ENCODE results near the gene HSPB8. TPM values are rescaled to one million over a fixed set of nuclear protein-coding genes. Genes with fewer than 3 reads are reported as not detected.

HSPB8 gene
- total and polyA plus RNA-seq, 2 of the 8 experiments (the other 6 are each of a cell fraction or from before 2014, with no cell fraction given): 11.7 to 28.2 TPM

- Histone ChIP-seq H3K79me2 (ENCODE audit: control insufficient read depth in 1 of 2, insufficient read depth in 2 of 2, low read length in 2 of 2) (no peaks in the 10 kb centered on the region), H3K56ac (replicated peaks; ENCODE audit: insufficient read length, low read depth, low read length) (no peak overlapping the region), H3K4ac (replicated peaks; ENCODE audit: insufficient read length, low read depth, low read length) (no peak overlapping the region), H4K91ac (replicated peaks; ENCODE audit: insufficient read length, low read length) (no peak overlapping the region), H3K23ac (ENCODE audit: insufficient read length) (no peak overlapping the region), H2AK5ac (ENCODE audit: low read depth, low read length) (no peak overlapping the region), H3K4me3 (ENCODE audit: extremely low read depth in 1 of 4, insufficient read depth in 2 of 4, low read depth in 3 of 4, low read length in 4 of 4) (no peak overlapping the region; a peak in 1 of 8 replicates), H4K5ac (ENCODE audit: insufficient read length, low read depth, low read length) (no peak overlapping the region), H2BK20ac (ENCODE audit: low read length) (0 out of 2 replicates have a peak overlapping the region, but pooled peaks have one; percentile 76), H3K79me1 (ENCODE audit: low read depth, low read length) (no peaks in the 10 kb centered on the region), H3K4me2 (ENCODE audit: insufficient read depth in 1 of 2, low read depth in 2 of 2, low read length in 2 of 2) (no peak overlapping the region), H3K27me3 (replicated peaks in 1 of 4; ENCODE audit: control insufficient read depth in 3 of 4, extremely low read depth in 1 of 4, insufficient read depth in 3 of 4, low read length in 3 of 4) (no peaks in the 10 kb centered on the region), H4K20me1 (replicated peaks in 1 of 2; ENCODE audit: control insufficient read depth in 1 of 2, insufficient read depth in 2 of 2, low read length in 2 of 2) (no peaks in the 10 kb centered on the region), H3K9me3 (ENCODE audit: insufficient read depth in 2 of 2, low read depth in 1 of 2, low read length in 1 of 2) (no peaks in the 10 kb centered on the region), H2BK15ac (ENCODE audit: low read length) (0 out of 2 replicates have a peak overlapping the region, but pooled peaks have one; percentile 10), H2AFZ (ENCODE audit: low read length) (no peak overlapping the region), H2BK5ac (ENCODE audit: low read depth, low read length) (0 out of 2 replicates have a peak overlapping the region, but pooled peaks have one; percentile 6), H3K36me3 (ENCODE audit: control insufficient read depth in 2 of 4, insufficient read depth in 4 of 4, low read length in 3 of 4) (no peaks in the 10 kb centered on the region), H3K4me1 (replicated peaks in 1 of 4; ENCODE audit: control insufficient read depth in 3 of 4, insufficient read depth in 4 of 4, low read length in 3 of 4) (peaks cover 12 to 32% (median 25%) of the 10 kb centered on the region in 4 experiments), H3K14ac (ENCODE audit: insufficient read length) (no peak overlapping the region), H3K27ac (ENCODE audit: low read depth, low read length) (no peak overlapping the region), H3K18ac (ENCODE audit: extremely low read depth, low read length) (no peak overlapping the region; the same call in 1 of the 2 replicates), H2BK12ac (ENCODE audit: low read depth, low read length) (peak overlapping the region; percentile 4; the same call in 1 of the 2 replicates), H3K9ac (replicated peaks in 1 of 4; ENCODE audit: extremely low read depth in 1 of 4, low read depth in 3 of 4, low read length in 3 of 4) (no peak overlapping the region), H3K23me2 (ENCODE audit: low read depth, low read length) (no peaks in the 10 kb centered on the region), H2BK120ac (replicated peaks; ENCODE audit: low read depth, low read length) (peak overlapping the region; percentile 19), H4K8ac (ENCODE audit: extremely low read depth, insufficient read depth, low read length) (no peak overlapping the region)
- ChIA-PET CTCF (ENCODE audit: partially characterized antibody) (interaction anchor here (0.8 to 2.4 kb wide), 9 partner anchors 13 to 240 kb away, joined by 3 to 13 read pairs (median 6); no protein-coding TSS in a partner anchor), POLR2A (ENCODE audit: partially characterized antibody) (interaction anchor here (0.9 kb wide), 1 partner anchor 20 kb away, joined by 3 read pairs; no protein-coding TSS in a partner anchor)
- 82% methylated on average over 7 of the region's 7 CpGs; no CpG with 5 or more reads in 1 of the 2 experiments for WGBS, 2 experiments (ENCODE audit: extremely low coverage in 1 of 2, insufficient coverage in 1 of 2, insufficient read length in 1 of 2, insufficient replicate concordance in 2 of 2, low coverage in 1 of 2, low lambda C conversion rate in 2 of 2, missing lambda C conversion rate in 1 of 2)
- DNase-seq (ENCODE audit: low read depth in 1 of 2, low spot score in 2 of 2) (no peak), FAIRE-seq (no peak)
- TF ChIP-seq POU5F1 (IDR thresholded peaks at IDR 0.05; ENCODE audit: low read depth, low read length) (no peak), POLR2A (IDR thresholded peaks at IDR 0.05; ENCODE audit: control extremely low read depth in 1 of 2, low read depth in 2 of 2, low read length in 2 of 2) (no peak), YY1 (IDR thresholded peaks at IDR 0.05; ENCODE audit: low read depth, low read length) (no peak), SUZ12 (IDR thresholded peaks at IDR 0.05; ENCODE audit: low read length) (no peak), SIX5 (IDR thresholded peaks at IDR 0.05; ENCODE audit: low read depth, low read length) (no peak), JUN (IDR thresholded peaks at IDR 0.05; ENCODE audit: low read depth, low read length) (no peak), NANOG (IDR thresholded peaks at IDR 0.05; ENCODE audit: insufficient read depth, low read depth, low read length, poor library complexity, severe bottlenecking) (no peak)
Measured at GRCh38 chr12:119204671-119205285, 26.0 kb downstream of the HSPB8 start.

Measured in H1 (cell line).